Measurements from ENCODE around the gene ZCCHC10. TPM values are rescaled to one million over a fixed set of nuclear protein-coding genes. Genes with fewer than 3 reads are reported as not detected.

The ZCCHC10 gene
- total and polyA plus RNA-seq, 9 of the 15 experiments (the other 6 are each of a cell fraction or from before 2014, with no cell fraction given): 11.9 to 146 (median 51.8) TPM

DNA sequence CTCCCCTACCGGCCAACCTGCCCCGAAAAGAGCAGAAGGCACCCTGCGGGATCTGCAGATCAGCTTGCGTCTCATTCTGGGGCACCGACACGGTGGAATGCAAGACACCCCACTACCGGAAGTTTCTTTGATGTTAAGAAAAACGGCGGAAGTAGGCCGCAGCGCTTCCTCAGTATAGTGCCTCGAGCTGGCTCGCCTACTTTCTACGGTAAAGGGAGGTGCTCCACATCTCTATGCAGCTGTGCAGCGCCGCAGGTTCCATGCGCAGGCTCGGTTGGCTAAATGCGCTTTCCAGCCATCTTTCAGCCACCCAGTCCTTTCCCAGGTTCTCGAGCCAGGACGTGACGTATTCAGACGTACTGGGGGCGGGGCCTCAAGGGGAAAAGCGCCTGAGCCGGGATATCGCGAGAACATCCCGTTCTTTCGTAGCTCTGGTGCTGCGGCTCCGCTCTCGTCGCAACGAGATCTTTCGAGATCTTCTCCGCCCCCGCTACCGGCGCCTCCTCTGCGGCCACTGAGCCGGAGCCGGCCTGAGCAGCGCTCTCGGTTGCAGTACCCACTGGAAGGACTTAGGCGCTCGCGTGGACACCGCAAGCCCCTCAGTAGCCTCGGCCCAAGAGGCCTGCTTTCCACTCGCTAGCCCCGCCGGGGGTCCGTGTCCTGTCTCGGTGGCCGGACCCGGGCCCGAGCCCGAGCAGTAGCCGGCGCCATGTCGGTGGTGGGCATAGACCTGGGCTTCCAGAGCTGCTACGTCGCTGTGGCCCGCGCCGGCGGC lies 25.4 kb upstream of the ZCCHC10 start, which contains the start of gene HSPA4 (continued):
- TF ChIP-seq KDM4B (IDR thresholded peaks at IDR 0.05; ENCODE audit: borderline replicate concordance in 2 of 2, low read depth in 1 of 2) (peak in 1 of 2 experiments; percentile 70; a peak in 1 of 4 replicates), FOXK2 (conservative IDR thresholded peaks at IDR 0.05 in 1 of 2, IDR thresholded peaks at IDR 0.05 in 1 of 2; ENCODE audit: low read depth in 2 of 2) (0 out of 4 replicates have a peak, but pooled peaks have one; percentile 47 to 49), CBX8 (IDR thresholded peaks at IDR 0.05; ENCODE audit: borderline replicate concordance, extremely low read depth, low read depth, low read length, poor library complexity, severe bottlenecking) (no peak), POLR3A (IDR thresholded peaks at IDR 0.05; ENCODE audit: borderline replicate concordance, extremely low read depth, insufficient read depth, insufficient read length) (no peak)
- TF ChIP-seq, protein P1, sequence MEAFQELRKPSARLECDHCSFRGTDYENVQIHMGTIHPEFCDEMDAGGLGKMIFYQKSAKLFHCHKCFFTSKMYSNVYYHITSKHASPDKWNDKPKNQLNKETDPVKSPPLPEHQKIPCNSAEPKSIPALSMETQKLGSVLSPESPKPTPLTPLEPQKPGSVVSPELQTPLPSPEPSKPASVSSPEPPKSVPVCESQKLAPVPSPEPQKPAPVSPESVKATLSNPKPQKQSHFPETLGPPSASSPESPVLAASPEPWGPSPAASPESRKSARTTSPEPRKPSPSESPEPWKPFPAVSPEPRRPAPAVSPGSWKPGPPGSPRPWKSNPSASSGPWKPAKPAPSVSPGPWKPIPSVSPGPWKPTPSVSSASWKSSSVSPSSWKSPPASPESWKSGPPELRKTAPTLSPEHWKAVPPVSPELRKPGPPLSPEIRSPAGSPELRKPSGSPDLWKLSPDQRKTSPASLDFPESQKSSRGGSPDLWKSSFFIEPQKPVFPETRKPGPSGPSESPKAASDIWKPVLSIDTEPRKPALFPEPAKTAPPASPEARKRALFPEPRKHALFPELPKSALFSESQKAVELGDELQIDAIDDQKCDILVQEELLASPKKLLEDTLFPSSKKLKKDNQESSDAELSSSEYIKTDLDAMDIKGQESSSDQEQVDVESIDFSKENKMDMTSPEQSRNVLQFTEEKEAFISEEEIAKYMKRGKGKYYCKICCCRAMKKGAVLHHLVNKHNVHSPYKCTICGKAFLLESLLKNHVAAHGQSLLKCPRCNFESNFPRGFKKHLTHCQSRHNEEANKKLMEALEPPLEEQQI (IDR thresholded peaks at IDR 0.05): no peak
- TF ChIP-seq, protein P2, sequence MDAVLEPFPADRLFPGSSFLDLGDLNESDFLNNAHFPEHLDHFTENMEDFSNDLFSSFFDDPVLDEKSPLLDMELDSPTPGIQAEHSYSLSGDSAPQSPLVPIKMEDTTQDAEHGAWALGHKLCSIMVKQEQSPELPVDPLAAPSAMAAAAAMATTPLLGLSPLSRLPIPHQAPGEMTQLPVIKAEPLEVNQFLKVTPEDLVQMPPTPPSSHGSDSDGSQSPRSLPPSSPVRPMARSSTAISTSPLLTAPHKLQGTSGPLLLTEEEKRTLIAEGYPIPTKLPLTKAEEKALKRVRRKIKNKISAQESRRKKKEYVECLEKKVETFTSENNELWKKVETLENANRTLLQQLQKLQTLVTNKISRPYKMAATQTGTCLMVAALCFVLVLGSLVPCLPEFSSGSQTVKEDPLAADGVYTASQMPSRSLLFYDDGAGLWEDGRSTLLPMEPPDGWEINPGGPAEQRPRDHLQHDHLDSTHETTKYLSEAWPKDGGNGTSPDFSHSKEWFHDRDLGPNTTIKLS (IDR thresholded peaks at IDR 0.05; ENCODE audit: borderline replicate concordance, low read depth): peak; percentile 95
- TF ChIP-seq, protein P3, sequence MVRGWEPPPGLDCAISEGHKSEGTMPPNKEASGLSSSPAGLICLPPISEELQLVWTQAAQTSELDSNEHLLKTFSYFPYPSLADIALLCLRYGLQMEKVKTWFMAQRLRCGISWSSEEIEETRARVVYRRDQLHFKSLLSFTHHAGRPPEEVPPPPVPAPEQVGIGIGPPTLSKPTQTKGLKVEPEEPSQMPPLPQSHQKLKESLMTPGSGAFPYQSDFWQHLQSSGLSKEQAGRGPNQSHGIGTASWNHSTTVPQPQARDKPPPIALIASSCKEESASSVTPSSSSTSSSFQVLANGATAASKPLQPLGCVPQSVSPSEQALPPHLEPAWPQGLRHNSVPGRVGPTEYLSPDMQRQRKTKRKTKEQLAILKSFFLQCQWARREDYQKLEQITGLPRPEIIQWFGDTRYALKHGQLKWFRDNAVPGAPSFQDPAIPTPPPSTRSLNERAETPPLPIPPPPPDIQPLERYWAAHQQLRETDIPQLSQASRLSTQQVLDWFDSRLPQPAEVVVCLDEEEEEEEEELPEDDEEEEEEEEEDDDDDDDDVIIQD (CRISPR knock-in tag; IDR thresholded peaks at IDR 0.05): 0 out of 2 replicates have a peak, but pooled peaks have one; percentile 39
